Upper lobe of left lung (tissue), 4 donors: ENCODE data around the gene MBD3L5.
"Not testable (repeated sequence)": the region's sequence is repeated elsewhere in the genome, so short reads cannot be mapped to it uniquely, and the experiment has no call there.

ENCODE experiments used
- CTCF ChIP-seq, 6 experiments: fragments of 450-650 bp in 4 of 6; fragments of 200-600 bp in 2 of 6; sonication (generic) in 2 of 6; IDR thresholded peaks; one replicate each; pipeline ENCODE4 v1.5.1; 2016 to 2019; ENCODE audit warnings: antibody characterized with exemption in 6 of 6
- POLR2A ChIP-seq, 4 donors: fragments of 450-650 bp; IDR thresholded peaks; one replicate each; pipeline ENCODE4 v1.5.1; 2016 to 2017; ENCODE audit warnings: antibody characterized with exemption in 4 of 4, mild to moderate bottlenecking in 2 of 4

DNA sequence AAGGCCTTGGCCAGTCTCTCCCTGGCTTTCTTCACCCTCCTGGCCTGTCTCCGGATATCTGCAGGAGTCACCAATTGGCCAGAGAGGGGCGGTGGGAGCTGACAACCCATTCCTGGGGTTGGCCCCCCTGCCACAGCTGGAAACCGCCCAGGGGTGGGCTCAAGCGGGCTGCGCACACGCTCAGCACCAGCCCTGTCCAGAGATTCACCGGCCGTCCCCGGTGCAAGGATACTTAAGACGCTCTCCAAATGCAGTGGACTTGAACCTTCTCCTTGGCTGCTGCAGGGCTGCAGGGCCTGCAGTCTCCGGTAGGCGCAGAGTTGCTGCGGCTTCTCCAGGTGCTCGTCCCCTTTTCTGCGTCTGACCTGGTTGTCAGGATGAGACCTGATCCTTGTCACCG, 26.0 kb downstream of the MBD3L5 start:
- not testable (repeated sequence) for TF ChIP-seq CTCF, POLR2A (IDR thresholded peaks at IDR 0.05)
